Transverse colon (tissue), 4 donors: ENCODE results near the gene LAPTM4A. TPM values are rescaled to one million over a fixed set of nuclear protein-coding genes. Genes with fewer than 3 reads are reported as not detected.
A peak's percentile ranks its signal among the peaks of the same experiment; 100 is the strongest.

ENCODE experiments used
- DNase-seq: peaks from one replicate; pipeline ENCODE4 v3.0.0-alpha.2; 2019
- H3K27ac ChIP-seq, 4 donors: fragments of 200-600 bp; sonication (generic); 2 replicates each; pipeline ENCODE4 v1.5.1; 2016 to 2018; ENCODE audit warnings: inconsistent platforms in 4 of 4
- H3K27me3 ChIP-seq: fragments of 200-600 bp; sonication (generic); 2 replicates; pipeline ENCODE4 v1.5.1; 2017; ENCODE audit warnings: inconsistent platforms
- H3K36me3 ChIP-seq, 4 donors: fragments of 200-600 bp; sonication (generic); 2 replicates each; pipeline ENCODE4 v1.5.1; 2017 to 2019; ENCODE audit warnings: inconsistent platforms in 4 of 4
- H3K4me1 ChIP-seq, 4 donors: fragments of 200-600 bp; sonication (generic); 2 replicates each; pipeline ENCODE4 v1.5.1; 2017 to 2020; ENCODE audit warnings: inconsistent platforms in 4 of 4
- H3K4me3 ChIP-seq, 4 donors: fragments of 200-600 bp; sonication (generic); 1 replicate in 1 of 4; 2 replicates in 3 of 4; pipeline versions ENCODE4 v1.5.1 to v1.6.1; 2017 to 2019; ENCODE audit warnings: inconsistent platforms in 4 of 4
- H3K9me3 ChIP-seq, 2 donors: fragments of 200-600 bp; sonication (generic); 2 replicates each; pipeline ENCODE4 v1.5.1; 2017 to 2019; ENCODE audit warnings: inconsistent platforms in 2 of 2
- CTCF ChIP-seq, 5 experiments: fragments of 200-600 bp in 3 of 5; fragments of 450-650 bp in 2 of 5; sonication (generic) in 3 of 5; IDR thresholded peaks; 1 replicate in 2 of 5; 2 replicates in 3 of 5; pipeline ENCODE4 v1.5.1; 2016 to 2017; ENCODE audit warnings: antibody characterized with exemption in 5 of 5, inconsistent platforms in 3 of 5, mild to moderate bottlenecking in 2 of 5, moderate library complexity in 1 of 5
- EP300 ChIP-seq: sonication (generic); formaldehyde crosslinking; IDR thresholded peaks from one replicate; pipeline ENCODE4 v1.6.1; 2017; ENCODE audit warnings: antibody characterized with exemption, low read depth
- POLR2A ChIP-seq: fragments of 450-650 bp; IDR thresholded peaks from one replicate; pipeline ENCODE4 v1.6.1; 2016; ENCODE audit warnings: antibody characterized with exemption, mild to moderate bottlenecking, moderate library complexity
- POLR2AphosphoS5 ChIP-seq, 3 donors: sonication (generic); formaldehyde crosslinking; IDR thresholded peaks; one replicate each; pipeline ENCODE4 v1.6.1; 2016; ENCODE audit warnings: antibody characterized with exemption in 3 of 3
- WGBS, 2 donors: methylation state at CpG; one replicate each; pipeline ENCODE4 v1.1.5; 2018; ENCODE audit warnings: low coverage in 1 of 2; 5-methylcytosine and 5-hydroxymethylcytosine counted together
- in situ Hi-C, 4 donors: fragments of 200-750 bp; cut with MboI; loops; one replicate each; pipeline versions ENCODE4 v1.15.0 to v1.15.1; 2017; ENCODE audit warnings: low sequenced_read_pairs in 3 of 4, low pct_ligation_motif_present in 1 of 4, low pct_unique_long_range_greater_than_20kb in 1 of 4
- intact Hi-C: fragments of 100-400 bp; cut with DNase I; formaldehyde crosslinking; loops from one replicate; pipeline ENCODE4 v1.15.1; 2023; ENCODE audit warnings: low total_unique reads
- total RNA-seq, 4 donors: library from RNA; depleted of rRNA; stranded (reverse); fragments of >200 nt; gene quantifications; one replicate each; pipeline ENCODE4 v1.1.0, GENCODE V29; 2016

LAPTM4A gene
- total RNA-seq, 4 donors from 2014 or later = 19.3 to 122 (median 75.3) TPM

DNA sequence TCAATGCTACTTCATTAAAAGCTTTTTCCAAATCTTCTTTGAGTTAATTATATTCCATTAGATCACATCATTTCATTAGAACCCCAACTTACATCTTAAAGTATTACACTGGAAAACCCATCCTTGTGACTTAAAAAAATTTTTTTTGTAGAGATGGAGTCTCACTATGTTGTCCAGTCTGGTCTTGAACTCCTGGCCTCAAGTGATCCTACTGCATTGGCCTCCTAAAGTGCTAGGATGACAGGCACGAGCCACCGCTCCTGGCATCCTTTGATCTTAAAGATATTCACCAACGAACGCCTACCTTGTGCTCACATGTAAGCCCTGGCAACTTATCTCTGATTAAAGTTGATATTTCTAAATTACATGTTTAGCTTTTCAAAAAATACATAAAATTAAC, 6.7 kb downstream of the LAPTM4A start:
- Histone ChIP-seq H3K27me3 (no peaks in the 10 kb centered on the region), H3K4me3 (no peak overlapping the region), H3K9me3 (no peaks in the 10 kb centered on the region), H3K36me3 (peaks cover 0 to 12% (median 5%) of the 10 kb centered on the region in 4 donors), H3K27ac (no peak overlapping the region), H3K4me1 (peaks cover 5 to 53% (median 29%) of the 10 kb centered on the region in 4 donors)
- intact Hi-C loops (no loop called here), in situ Hi-C loops (no loop called here)
- no peak for DNase-seq
- WGBS, 2 donors = 91 to 94% methylated on average over 4 of the region's 4 CpGs
- TF ChIP-seq EP300 = no peak
- TF ChIP-seq CTCF (IDR thresholded peaks at IDR 0.05) = no peak
- no peak for TF ChIP-seq POLR2AphosphoS5 (IDR thresholded peaks at IDR 0.05)
- no peak for TF ChIP-seq POLR2A

- intact Hi-C loops = no loop called here
- Histone ChIP-seq H3K27ac (no peak overlapping the region), H3K27me3 (no peaks in the 10 kb centered on the region), H3K9me3 (no peaks in the 10 kb centered on the region), H3K4me1 (peaks cover 0 to 31% (median 10%) of the 10 kb centered on the region in 4 donors), H3K36me3 (peaks cover 0 to 32% (median 10%) of the 10 kb centered on the region in 4 donors), H3K4me3 (no peak overlapping the region)
- in situ Hi-C loops = no loop called here
- no peak for DNase-seq
- 28 to 50% methylated on average over 1 to 2 of the region's 2 CpGs for WGBS, 2 donors
- TF ChIP-seq POLR2A (no peak), EP300 (no peak)
Measured at GRCh38 chr2:20042531-20042930, 8.9 kb downstream of the LAPTM4A start.

DNA sequence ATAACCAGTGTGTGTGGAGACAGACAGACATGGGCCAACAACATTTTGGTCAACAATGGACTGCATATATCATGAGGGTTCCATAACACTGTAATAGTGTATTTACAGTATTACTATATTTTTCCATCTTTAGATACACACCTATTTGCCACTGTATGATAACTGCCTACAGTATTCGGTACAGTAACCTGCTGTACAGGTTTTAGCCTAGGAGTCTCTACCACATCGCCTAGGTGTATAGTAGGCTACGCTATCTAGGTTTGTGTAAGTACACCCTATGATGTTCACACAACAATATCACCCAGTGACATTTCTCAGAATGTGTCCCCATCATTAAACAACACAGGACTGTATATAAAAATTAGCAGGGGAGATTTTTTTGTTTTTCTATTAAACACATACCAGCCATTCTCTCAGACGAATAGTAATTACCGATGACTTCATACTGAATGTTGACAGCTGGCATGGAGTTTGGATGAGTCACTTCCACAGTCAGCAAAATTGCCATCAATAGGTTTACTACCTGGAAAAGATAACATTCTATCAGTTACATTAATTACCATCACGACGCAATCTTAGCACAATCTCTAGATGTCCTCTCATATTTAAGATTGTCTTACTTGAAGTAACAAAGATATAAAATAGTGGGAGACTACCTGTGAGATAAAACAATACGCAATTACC, 10.8 kb downstream of the LAPTM4A start:
- Histone ChIP-seq H3K27me3 (no peaks in the 10 kb centered on the region), H3K9me3 (no peaks in the 10 kb centered on the region), H3K27ac (no peak overlapping the region), H3K4me1 (peaks cover 0 to 41% (median 14%) of the 10 kb centered on the region in 4 donors), H3K36me3 (peaks cover 0 to 43% (median 13%) of the 10 kb centered on the region in 4 donors), H3K4me3 (no peak overlapping the region)
- in situ Hi-C loops (no loop called here), intact Hi-C loops (no loop called here)
- TF ChIP-seq CTCF (IDR thresholded peaks at IDR 0.05) = no peak
- no peak for TF ChIP-seq EP300
- TF ChIP-seq POLR2A = no peak
- no peak for TF ChIP-seq POLR2AphosphoS5 (IDR thresholded peaks at IDR 0.05)
- no peak for DNase-seq
- WGBS, 2 donors = 83 to 85% methylated on average over 8 of the region's 8 CpGs

DNA sequence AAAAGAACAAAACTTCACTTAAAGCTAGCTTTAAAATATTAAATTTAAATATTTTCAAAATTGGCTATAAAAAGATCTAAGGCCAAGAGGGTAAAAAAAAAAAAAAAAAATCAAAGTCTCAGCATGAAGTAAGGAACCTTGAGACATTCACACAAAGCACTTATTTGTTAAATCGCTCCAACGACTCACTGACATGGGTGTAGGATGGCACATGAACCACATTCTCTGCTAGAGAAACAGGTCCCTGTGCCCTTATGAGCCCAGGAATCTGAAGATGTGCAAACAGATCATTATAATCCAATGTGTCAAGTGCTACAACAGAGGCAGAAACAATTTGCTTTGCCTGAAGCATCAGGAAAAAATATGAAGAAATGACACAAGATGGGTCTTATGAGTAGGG, 13.8 kb downstream of the LAPTM4A start:
- Histone ChIP-seq H3K27ac (no peak overlapping the region), H3K4me3 (no peak overlapping the region), H3K27me3 (no peaks in the 10 kb centered on the region), H3K9me3 (no peaks in the 10 kb centered on the region), H3K4me1 (peaks cover 0 to 30% (median 8%) of the 10 kb centered on the region in 4 donors), H3K36me3 (peaks cover 0 to 68% (median 23%) of the 10 kb centered on the region in 4 donors)
- TF ChIP-seq POLR2AphosphoS5 (IDR thresholded peaks at IDR 0.05) = no peak
- intact Hi-C loops (no loop called here), in situ Hi-C loops (no loop called here)
- DNase-seq = no peak
- 89 to 93% methylated on average over 2 of the region's 2 CpGs for WGBS, 2 donors

DNA sequence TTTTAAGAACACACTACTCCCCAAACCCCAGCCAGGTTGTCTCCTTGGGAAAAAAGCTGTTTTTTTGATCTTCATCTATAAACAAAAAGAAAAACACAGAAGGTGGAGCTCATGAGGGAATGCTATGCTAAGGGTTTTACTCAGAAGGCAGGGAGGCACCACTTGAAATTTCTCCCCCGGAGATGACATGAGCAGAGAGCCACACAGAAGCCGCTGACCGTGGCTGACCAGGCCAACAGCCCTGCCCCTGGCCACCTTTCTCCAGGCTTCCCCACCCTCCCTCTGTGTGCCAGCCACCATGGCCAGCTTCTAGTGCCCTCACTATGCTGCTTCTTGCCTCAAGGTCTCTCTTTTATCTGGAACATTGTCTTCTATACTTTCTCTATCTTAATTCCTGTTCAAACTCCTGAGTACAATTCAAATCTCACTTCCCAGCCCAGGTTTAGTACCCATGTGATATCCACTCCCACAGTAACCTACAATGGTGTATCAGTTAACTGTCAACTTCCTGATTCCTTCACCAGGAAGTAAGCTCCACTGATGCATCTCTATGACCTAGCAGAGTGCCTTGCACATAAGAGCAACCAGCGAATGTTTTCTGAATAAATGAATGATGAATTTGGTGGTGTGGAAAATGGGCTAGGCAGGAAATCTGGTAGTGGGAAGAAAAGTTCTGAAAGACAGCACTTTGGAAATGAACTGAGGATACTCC, 15.3 kb downstream of the LAPTM4A start:
- Histone ChIP-seq H3K4me1 (peaks cover 0 to 17% (median 5%) of the 10 kb centered on the region in 4 donors), H3K4me3 (no peak overlapping the region), H3K36me3 (peaks cover 0 to 83% (median 30%) of the 10 kb centered on the region in 4 donors), H3K27me3 (no peaks in the 10 kb centered on the region), H3K27ac (peak overlapping the region; percentile 10 to 74 (median 62)), H3K9me3 (no peaks in the 10 kb centered on the region)
- no peak for DNase-seq
- WGBS, 2 donors = 67% methylated on average over 4 of the region's 4 CpGs; no CpG with 5 or more reads in 1 of the 2 donors
- TF ChIP-seq CTCF (IDR thresholded peaks at IDR 0.05) (no peak), POLR2AphosphoS5 (IDR thresholded peaks at IDR 0.05) (no peak), POLR2A (no peak), EP300 (no peak)
- intact Hi-C loops (no loop called here), in situ Hi-C loops (no loop called here)
